ENCODE results near the gene ANTXR1. TPM values are rescaled to one million over a fixed set of nuclear protein-coding genes. Genes with fewer than 3 reads are reported as not detected.
A peak's percentile ranks its signal among the peaks of the same experiment; 100 is the strongest.

The ANTXR1 gene
- total RNA-seq, 1 experiment from 2014 or later: 0.27 TPM

DNA sequence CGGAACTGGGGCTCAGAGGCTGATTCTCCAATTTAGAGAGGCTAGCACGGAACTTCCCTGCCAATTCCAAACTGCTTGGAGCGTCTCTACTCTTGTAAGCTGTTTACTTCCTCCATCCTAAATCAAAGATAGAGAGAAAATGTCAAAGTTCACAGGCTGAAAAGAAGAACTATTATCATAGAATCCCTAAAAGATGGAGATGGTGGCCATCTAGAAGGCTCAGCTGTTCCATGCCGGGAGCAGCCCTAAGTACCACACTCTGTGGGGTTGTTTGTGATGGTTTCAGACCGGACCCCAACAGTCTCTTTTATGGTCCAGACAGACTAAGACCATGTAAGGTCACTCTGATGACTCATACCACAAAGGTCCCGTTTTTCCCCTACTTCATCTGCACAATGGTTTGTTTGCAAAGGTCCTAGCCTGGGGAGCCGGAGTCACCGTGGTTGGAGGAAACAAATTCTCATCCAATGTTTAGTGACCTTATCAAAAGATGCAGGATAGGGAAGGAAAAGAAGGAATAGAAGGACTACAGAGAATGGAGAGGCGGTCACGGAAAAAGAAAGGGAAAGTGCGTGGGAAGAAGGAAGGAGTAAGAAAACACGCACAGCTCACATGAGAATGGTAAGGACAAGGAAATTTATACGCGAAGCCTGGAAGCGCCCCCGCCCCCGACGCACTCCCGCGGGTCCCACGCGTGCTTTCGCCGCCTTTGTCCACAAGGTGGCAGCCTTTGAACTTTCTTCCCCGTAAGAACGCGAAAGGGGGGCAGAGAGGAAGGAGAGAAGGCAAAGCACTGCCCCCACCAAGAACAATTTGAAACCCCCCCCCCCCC, 453 bp upstream of the ANTXR1 start:
- Mint-ChIP-seq H3K4me3 (ENCODE audit: unreplicated experiment) (peak overlapping the region; percentile 71), H3K9me3 (ENCODE audit: unreplicated experiment) (no peaks in the 10 kb centered on the region), H3K27me3 (ENCODE audit: insufficient read depth, unreplicated experiment) (peaks cover 33% of the 10 kb centered on the region), H3K36me3 (ENCODE audit: insufficient read depth, unreplicated experiment) (no peaks in the 10 kb centered on the region), H3K27ac (ENCODE audit: unreplicated experiment) (no peak overlapping the region), H3K4me1 (ENCODE audit: low read depth, unreplicated experiment) (peaks cover 7% of the 10 kb centered on the region)
- POLR2A ChIA-PET: no interaction called here
- no peaks in the 10 kb centered on the region for H3K9me3 ChIP-seq
- H3K4me1 ChIP-seq: 0 out of 2 replicates have a peak, but pooled peaks cover 3% of the 10 kb centered on the region
- TF ChIP-seq, protein P1, sequence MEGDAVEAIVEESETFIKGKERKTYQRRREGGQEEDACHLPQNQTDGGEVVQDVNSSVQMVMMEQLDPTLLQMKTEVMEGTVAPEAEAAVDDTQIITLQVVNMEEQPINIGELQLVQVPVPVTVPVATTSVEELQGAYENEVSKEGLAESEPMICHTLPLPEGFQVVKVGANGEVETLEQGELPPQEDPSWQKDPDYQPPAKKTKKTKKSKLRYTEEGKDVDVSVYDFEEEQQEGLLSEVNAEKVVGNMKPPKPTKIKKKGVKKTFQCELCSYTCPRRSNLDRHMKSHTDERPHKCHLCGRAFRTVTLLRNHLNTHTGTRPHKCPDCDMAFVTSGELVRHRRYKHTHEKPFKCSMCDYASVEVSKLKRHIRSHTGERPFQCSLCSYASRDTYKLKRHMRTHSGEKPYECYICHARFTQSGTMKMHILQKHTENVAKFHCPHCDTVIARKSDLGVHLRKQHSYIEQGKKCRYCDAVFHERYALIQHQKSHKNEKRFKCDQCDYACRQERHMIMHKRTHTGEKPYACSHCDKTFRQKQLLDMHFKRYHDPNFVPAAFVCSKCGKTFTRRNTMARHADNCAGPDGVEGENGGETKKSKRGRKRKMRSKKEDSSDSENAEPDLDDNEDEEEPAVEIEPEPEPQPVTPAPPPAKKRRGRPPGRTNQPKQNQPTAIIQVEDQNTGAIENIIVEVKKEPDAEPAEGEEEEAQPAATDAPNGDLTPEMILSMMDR (IDR thresholded peaks at IDR 0.05; ENCODE audit: insufficient read depth in 1 of 2, low read depth in 1 of 2, low read length in 1 of 2, severe bottlenecking in 1 of 2, unreplicated experiment in 1 of 2): peak; percentile 58 to 84
- CTCF ChIA-PET: interaction anchor here (0.6 kb wide), 1 partner anchor 77 kb away, joined by 7 read pairs; no protein-coding TSS in a partner anchor
- H3K36me3 ChIP-seq (ENCODE audit: control insufficient read depth, insufficient read depth, low read length): no peaks in the 10 kb centered on the region
- DNase-seq: peak in 1 of 2 experiments; percentile 48
- H3K27me3 ChIP-seq (replicated peaks; ENCODE audit: control insufficient read depth, insufficient read depth, low read length): peaks cover 3% of the 10 kb centered on the region
- intact Hi-C loops (cut with micrococcal nuclease; ENCODE audit: unreplicated experiment): no loop called here
- no peak overlapping the region for H3K4me3 ChIP-seq (ENCODE audit: low read depth, low read length)
- BruUV-seq (replicated peaks): no TSS peak

DNA sequence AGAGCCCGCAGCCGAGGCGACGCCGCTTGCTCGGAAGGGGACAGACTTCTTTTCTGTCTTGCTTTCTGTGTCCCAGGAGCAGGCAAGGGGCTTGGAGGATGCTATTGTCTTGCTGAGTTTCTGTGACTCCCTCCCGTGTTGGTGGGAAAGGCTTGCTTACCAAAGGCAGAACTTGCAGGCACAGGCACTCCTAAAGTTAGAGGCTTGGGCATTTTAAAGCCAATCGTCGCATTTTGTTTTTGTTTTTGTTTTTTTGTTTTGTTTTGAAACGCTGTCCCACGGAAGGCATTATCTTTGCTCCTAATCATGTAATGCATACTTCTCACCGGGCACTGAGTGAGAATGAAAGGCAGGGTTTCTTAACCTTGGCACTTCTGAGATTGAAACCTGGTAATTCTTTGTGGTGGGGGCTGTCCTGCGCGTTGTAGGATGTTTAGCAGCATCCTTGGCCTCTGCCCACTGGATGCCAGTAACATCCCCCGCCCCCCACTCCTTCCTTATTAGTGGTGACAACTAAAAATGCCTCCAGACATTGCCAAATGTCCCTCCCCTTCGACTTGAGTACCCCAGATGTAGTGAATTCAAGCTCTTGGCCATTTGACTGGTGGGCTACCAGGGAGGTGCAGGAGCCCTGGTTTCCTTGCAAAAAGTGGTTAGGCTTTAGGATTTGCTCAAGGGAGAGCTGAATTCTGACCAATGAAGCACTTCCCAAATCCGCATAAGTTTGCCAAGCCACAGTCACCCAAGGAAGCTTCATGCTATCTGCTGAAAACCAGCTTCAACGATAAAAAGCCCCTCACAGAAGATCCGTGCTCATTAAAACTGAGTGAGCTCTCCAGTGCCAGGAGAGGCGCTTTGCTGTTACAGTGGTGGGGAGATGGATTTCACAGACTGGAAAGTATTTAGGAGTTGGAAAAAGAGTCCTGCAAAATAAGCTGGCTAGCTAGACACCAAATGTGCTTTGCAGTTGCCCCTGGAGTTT, 1.2 kb downstream of the ANTXR1 start:
- Histone ChIP-seq H3K9me3 (no peaks in the 10 kb centered on the region), H3K36me3 (ENCODE audit: control insufficient read depth, insufficient read depth, low read length) (no peaks in the 10 kb centered on the region), H3K27me3 (replicated peaks; ENCODE audit: control insufficient read depth, insufficient read depth, low read length) (peaks cover 3% of the 10 kb centered on the region), H3K4me1 (0 out of 2 replicates have a peak, but pooled peaks cover 3% of the 10 kb centered on the region), H3K4me3 (ENCODE audit: low read depth, low read length) (no peak overlapping the region)
- peaks cover 7% of the 10 kb centered on the region for H3K4me1 Mint-ChIP-seq (ENCODE audit: low read depth, unreplicated experiment)
- intact Hi-C loops (cut with micrococcal nuclease; ENCODE audit: unreplicated experiment): no loop called here
- CTCF ChIA-PET: interaction anchor here (0.7 kb wide), 2 partner anchors 70 to 73 kb away, joined by 3 to 5 read pairs; no protein-coding TSS in a partner anchor
- peaks cover 33% of the 10 kb centered on the region for H3K27me3 Mint-ChIP-seq (ENCODE audit: insufficient read depth, unreplicated experiment)
- H3K36me3 Mint-ChIP-seq (ENCODE audit: insufficient read depth, unreplicated experiment): no peaks in the 10 kb centered on the region
- BruUV-seq (replicated peaks): no TSS peak
- H3K9me3 Mint-ChIP-seq (ENCODE audit: unreplicated experiment): no peaks in the 10 kb centered on the region
- H3K4me3 Mint-ChIP-seq (ENCODE audit: unreplicated experiment): peak overlapping the region; percentile 71
- no peak for DNase-seq
- TF ChIP-seq, protein P1 (IDR thresholded peaks at IDR 0.05; ENCODE audit: insufficient read depth in 1 of 2, low read depth in 1 of 2, low read length in 1 of 2, severe bottlenecking in 1 of 2, unreplicated experiment in 1 of 2): no peak
- POLR2A ChIA-PET: no interaction called here
- H3K27ac Mint-ChIP-seq (ENCODE audit: unreplicated experiment): no peak overlapping the region

DNA sequence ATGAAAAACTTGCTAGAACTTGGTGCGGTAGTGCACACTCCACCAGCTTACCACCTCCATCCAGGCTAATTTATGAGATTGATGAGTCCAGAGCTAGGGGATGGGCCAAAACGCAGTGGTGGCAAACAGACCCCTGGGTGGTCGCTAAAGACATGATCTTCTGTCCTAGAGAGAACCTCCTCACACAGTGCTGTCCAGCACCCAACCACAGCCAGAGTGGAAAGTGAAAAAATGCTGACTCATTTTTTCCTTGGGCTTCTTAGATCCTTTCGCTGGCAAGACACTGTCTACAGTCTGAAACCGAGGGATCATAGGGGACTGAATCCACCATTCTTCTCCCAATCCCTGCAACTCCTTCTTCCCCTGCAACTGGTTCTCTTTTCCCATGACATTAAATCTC, 4.1 kb downstream of the ANTXR1 start:
- peaks cover 1% of the 10 kb centered on the region for H3K27me3 ChIP-seq (replicated peaks; ENCODE audit: control insufficient read depth, insufficient read depth, low read length)
- Mint-ChIP-seq H3K27ac (ENCODE audit: unreplicated experiment) (no peak overlapping the region), H3K4me3 (ENCODE audit: unreplicated experiment) (no peak overlapping the region), H3K36me3 (ENCODE audit: insufficient read depth, unreplicated experiment) (no peaks in the 10 kb centered on the region), H3K9me3 (ENCODE audit: unreplicated experiment) (no peaks in the 10 kb centered on the region), H3K4me1 (ENCODE audit: low read depth, unreplicated experiment) (peaks cover 7% of the 10 kb centered on the region), H3K27me3 (ENCODE audit: insufficient read depth, unreplicated experiment) (peaks cover 21% of the 10 kb centered on the region)
- BruUV-seq (replicated peaks): no TSS peak
- no peak overlapping the region for H3K4me3 ChIP-seq (ENCODE audit: low read depth, low read length)
- ChIA-PET POLR2A (interaction anchor here (0.7 kb wide), 1 partner anchor 588 kb away, joined by 3 read pairs; no protein-coding TSS in a partner anchor), CTCF (no interaction called here)
- 0 out of 2 replicates have a peak, but pooled peaks cover 3% of the 10 kb centered on the region for H3K4me1 ChIP-seq
- DNase-seq: no peak
- TF ChIP-seq, protein P1 (IDR thresholded peaks at IDR 0.05; ENCODE audit: insufficient read depth in 1 of 2, low read depth in 1 of 2, low read length in 1 of 2, severe bottlenecking in 1 of 2, unreplicated experiment in 1 of 2): no peak
- no peaks in the 10 kb centered on the region for H3K36me3 ChIP-seq (ENCODE audit: control insufficient read depth, insufficient read depth, low read length)
- H3K9me3 ChIP-seq: no peaks in the 10 kb centered on the region
- intact Hi-C loops (cut with micrococcal nuclease; ENCODE audit: unreplicated experiment): no loop called here

Data from Caco-2 (cell line).